Tibial nerve (tissue), 4 donors: ENCODE data around the gene PARD3B.

Experiments used
- EP300 ChIP-seq, 2 donors: sonication (generic); formaldehyde crosslinking; IDR thresholded peaks; one replicate each; pipeline ENCODE4 v1.6.1; 2017; ENCODE audit warnings: antibody characterized with exemption in 2 of 2, mild to moderate bottlenecking in 1 of 2
- POLR2A ChIP-seq, 2 donors: fragments of 450-650 bp; IDR thresholded peaks; one replicate each; pipeline ENCODE4 v1.6.1; 2017; ENCODE audit warnings: antibody characterized with exemption in 2 of 2, mild to moderate bottlenecking in 2 of 2, moderate library complexity in 2 of 2
- TF ChIP-seq, protein P1 (sequence below), 5 experiments: fragments of 200-600 bp in 3 of 5; fragments of 450-650 bp in 2 of 5; sonication (generic) in 3 of 5; IDR thresholded peaks; one replicate each; pipeline ENCODE4 v1.5.1; 2016 to 2019; ENCODE audit warnings: antibody characterized with exemption in 5 of 5, mild to moderate bottlenecking in 3 of 5, moderate library complexity in 2 of 5

DNA sequence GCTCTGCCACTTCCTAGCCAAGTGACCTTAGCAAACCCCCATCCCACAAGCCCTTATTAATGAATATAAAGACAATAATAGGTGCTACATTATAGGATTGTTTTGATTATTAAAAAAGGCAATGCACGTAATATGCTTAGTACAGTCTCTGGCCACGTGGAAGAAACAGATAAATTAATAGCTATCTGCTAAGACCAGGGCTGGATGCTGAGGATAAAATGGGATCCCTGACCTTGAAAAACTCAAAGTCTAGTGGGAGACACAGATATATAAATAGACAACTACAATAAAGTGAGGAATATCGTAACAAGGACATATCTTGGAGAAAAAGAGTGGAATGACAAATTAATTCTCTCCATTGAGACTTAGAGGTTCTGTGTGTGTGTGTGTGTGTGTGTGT, 29.9 kb upstream of the PARD3B start:
- TF ChIP-seq EP300 (IDR thresholded peaks at IDR 0.05): no peak
- TF ChIP-seq POLR2A (IDR thresholded peaks at IDR 0.05): no peak
- TF ChIP-seq, protein P1, sequence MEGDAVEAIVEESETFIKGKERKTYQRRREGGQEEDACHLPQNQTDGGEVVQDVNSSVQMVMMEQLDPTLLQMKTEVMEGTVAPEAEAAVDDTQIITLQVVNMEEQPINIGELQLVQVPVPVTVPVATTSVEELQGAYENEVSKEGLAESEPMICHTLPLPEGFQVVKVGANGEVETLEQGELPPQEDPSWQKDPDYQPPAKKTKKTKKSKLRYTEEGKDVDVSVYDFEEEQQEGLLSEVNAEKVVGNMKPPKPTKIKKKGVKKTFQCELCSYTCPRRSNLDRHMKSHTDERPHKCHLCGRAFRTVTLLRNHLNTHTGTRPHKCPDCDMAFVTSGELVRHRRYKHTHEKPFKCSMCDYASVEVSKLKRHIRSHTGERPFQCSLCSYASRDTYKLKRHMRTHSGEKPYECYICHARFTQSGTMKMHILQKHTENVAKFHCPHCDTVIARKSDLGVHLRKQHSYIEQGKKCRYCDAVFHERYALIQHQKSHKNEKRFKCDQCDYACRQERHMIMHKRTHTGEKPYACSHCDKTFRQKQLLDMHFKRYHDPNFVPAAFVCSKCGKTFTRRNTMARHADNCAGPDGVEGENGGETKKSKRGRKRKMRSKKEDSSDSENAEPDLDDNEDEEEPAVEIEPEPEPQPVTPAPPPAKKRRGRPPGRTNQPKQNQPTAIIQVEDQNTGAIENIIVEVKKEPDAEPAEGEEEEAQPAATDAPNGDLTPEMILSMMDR (IDR thresholded peaks at IDR 0.05): no peak
